Natural killer cell (primary cell): ENCODE measurements around the gene TMEM131. TPM values are rescaled to one million over a fixed set of nuclear protein-coding genes. Genes with fewer than 3 reads are reported as not detected.

Source experiments
- ATAC-seq, 3 donors: fragments of 150-1000 bp in 2 of 3; fragments of 200-7000 bp in 1 of 3; cut with Tn5 transposase; 1 replicate in 1 of 3; 2 replicates in 2 of 3; pipeline ENCODE4 v1.10.0; 2021; ENCODE audit warnings: mild to moderate bottlenecking in 2 of 3, moderate library complexity in 2 of 3
- DNase-seq, 2 donors: peaks; one replicate each; pipeline versions ENCODE4 v3.0.0 to v3.0.0-alpha.2; 2013 to 2021; ENCODE audit warnings: mixed read lengths in 1 of 2
- H3K27ac ChIP-seq: one replicate; pipeline ENCODE4 v1.5.1; 2013; ENCODE audit warnings: mild to moderate bottlenecking, low read length
- H3K27me3 ChIP-seq: one replicate; pipeline ENCODE4 v1.6.1; 2013; ENCODE audit warnings: low read length; ENCODE audit not compliant: control insufficient read depth, insufficient read depth
- H3K36me3 ChIP-seq: one replicate; pipeline ENCODE4 v1.6.1; 2013; ENCODE audit warnings: low read length; ENCODE audit not compliant: control insufficient read depth, insufficient read depth
- H3K4me1 ChIP-seq: one replicate; pipeline ENCODE4 v1.6.1; 2013; ENCODE audit warnings: low read length; ENCODE audit not compliant: control insufficient read depth, insufficient read depth
- H3K4me3 ChIP-seq: one replicate; pipeline ENCODE4 v1.5.1; 2013; ENCODE audit warnings: low read length
- H3K9me3 ChIP-seq: one replicate; pipeline ENCODE4 v1.6.1; 2013; ENCODE audit warnings: low read length; ENCODE audit not compliant: control insufficient read depth, insufficient read depth
- H3K27ac Mint-ChIP-seq, 2 donors: one replicate each; pipeline ENCODE4 v1.8.0; 2022; ENCODE audit warnings: mild to moderate bottlenecking in 2 of 2, mixed read lengths in 2 of 2, moderate library complexity in 1 of 2
- H3K27me3 Mint-ChIP-seq, 2 donors: one replicate each; pipeline ENCODE4 v1.8.0; 2022; ENCODE audit warnings: low read depth in 2 of 2, mixed read lengths in 2 of 2
- H3K36me3 Mint-ChIP-seq: one replicate; pipeline ENCODE4 v1.8.0; 2022; ENCODE audit warnings: mixed read lengths
- H3K4me1 Mint-ChIP-seq, 2 donors: one replicate each; pipeline ENCODE4 v1.8.0; 2022; ENCODE audit warnings: mixed read lengths in 2 of 2
- H3K4me3 Mint-ChIP-seq: one replicate; pipeline ENCODE4 v1.8.0; 2022; ENCODE audit warnings: mild to moderate bottlenecking, moderate library complexity, mixed read lengths
- H3K9me3 Mint-ChIP-seq, 2 donors: one replicate each; pipeline ENCODE4 v1.8.0; 2022; ENCODE audit warnings: mixed read lengths in 2 of 2
- WGBS: methylation state at CpG from one replicate; pipeline ENCODE4 v1.1.7; 2013; ENCODE audit warnings: missing lambda C conversion rate; ENCODE audit not compliant: insufficient coverage; 5-methylcytosine and 5-hydroxymethylcytosine counted together
- intact Hi-C: fragments of 100-400 bp; cut with micrococcal nuclease; formaldehyde crosslinking; loops from one replicate; pipeline ENCODE4 v1.14.2; 2022
- total RNA-seq, 4 donors: library from RNA; stranded (reverse); fragments of 120-200 nt in 1 of 4; gene quantifications; one replicate each; pipeline versions ENCODE4 v1.2.3 to v1.2.4, GENCODE V29; 2013 to 2022
- TF ChIP-seq, protein P1 (sequence below): fragments of 200-600 bp; IDR thresholded peaks from one replicate; pipeline ENCODE4 v1.8.0; 2022; ENCODE audit warnings: antibody characterized with exemption

The TMEM131 gene
- total RNA-seq, 3 donors from 2014 or later (not counting 1 experiment from before 2014, with no cell fraction given): 44.8 to 72.1 (median 67.1) TPM

DNA sequence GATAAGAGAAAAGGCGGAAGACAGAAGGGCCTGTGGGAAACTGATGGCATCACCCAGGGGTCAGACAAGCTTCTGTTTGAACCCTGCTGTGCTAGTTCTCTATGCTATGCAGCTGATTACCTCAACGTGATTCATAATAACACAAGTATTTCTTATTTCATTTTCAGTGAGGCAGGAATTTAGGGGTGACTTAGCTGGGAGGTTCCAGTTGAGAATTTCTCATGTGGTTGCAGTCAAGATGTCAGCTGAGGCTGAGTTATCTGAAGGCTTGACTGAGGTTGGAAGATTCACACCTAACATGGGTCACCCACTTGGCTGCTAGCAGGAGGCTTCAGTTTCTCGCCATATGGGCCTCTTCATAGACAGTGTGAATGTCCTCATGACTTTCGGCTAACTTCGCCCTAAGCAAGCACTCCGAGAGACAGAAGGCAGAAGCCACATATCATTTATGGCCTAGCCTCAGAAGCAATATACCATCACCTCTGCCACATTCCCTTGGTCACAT lies 34.0 kb upstream of the TMEM131 start:
- peaks cover 36 to 46% of the 10 kb centered on the region in 2 donors for H3K4me1 Mint-ChIP-seq
- Histone ChIP-seq H3K4me1 (peaks cover 31% of the 10 kb centered on the region), H3K36me3 (no peaks in the 10 kb centered on the region), H3K4me3 (no peak overlapping the region), H3K9me3 (no peaks in the 10 kb centered on the region), H3K27ac (no peak overlapping the region), H3K27me3 (no peaks in the 10 kb centered on the region)
- TF ChIP-seq, protein P1, sequence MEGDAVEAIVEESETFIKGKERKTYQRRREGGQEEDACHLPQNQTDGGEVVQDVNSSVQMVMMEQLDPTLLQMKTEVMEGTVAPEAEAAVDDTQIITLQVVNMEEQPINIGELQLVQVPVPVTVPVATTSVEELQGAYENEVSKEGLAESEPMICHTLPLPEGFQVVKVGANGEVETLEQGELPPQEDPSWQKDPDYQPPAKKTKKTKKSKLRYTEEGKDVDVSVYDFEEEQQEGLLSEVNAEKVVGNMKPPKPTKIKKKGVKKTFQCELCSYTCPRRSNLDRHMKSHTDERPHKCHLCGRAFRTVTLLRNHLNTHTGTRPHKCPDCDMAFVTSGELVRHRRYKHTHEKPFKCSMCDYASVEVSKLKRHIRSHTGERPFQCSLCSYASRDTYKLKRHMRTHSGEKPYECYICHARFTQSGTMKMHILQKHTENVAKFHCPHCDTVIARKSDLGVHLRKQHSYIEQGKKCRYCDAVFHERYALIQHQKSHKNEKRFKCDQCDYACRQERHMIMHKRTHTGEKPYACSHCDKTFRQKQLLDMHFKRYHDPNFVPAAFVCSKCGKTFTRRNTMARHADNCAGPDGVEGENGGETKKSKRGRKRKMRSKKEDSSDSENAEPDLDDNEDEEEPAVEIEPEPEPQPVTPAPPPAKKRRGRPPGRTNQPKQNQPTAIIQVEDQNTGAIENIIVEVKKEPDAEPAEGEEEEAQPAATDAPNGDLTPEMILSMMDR: no peak
- WGBS: 71% methylated on average over 5 of the region's 6 CpGs
- DNase-seq: no peak
- H3K27me3 Mint-ChIP-seq: peaks cover 0 to 8% of the 10 kb centered on the region in 2 donors
- peak overlapping the region in 1 of 2 donors; percentile 60 for H3K27ac Mint-ChIP-seq
- intact Hi-C loops: no loop called here
- ATAC-seq: peak; percentile 31 to 79 (median 39)
- H3K4me3 Mint-ChIP-seq: no peak overlapping the region
- H3K36me3 Mint-ChIP-seq: no peaks in the 10 kb centered on the region
- H3K9me3 Mint-ChIP-seq: no peaks in the 10 kb centered on the region

GRCh38 chr2:98028931-98029717 lies 33.4 kb upstream of the TMEM131 start:
- peak overlapping the region in 1 of 2 donors; percentile 60 for H3K27ac Mint-ChIP-seq
- peaks cover 31% of the 10 kb centered on the region for H3K4me1 ChIP-seq
- peaks cover 0 to 6% of the 10 kb centered on the region in 2 donors for H3K27me3 Mint-ChIP-seq
- intact Hi-C loops: no loop called here
- TF ChIP-seq, protein P1: no peak
- H3K4me3 ChIP-seq: no peak overlapping the region
- no peak for DNase-seq
- H3K4me3 Mint-ChIP-seq: peak overlapping the region; percentile 25
- no peaks in the 10 kb centered on the region for H3K27me3 ChIP-seq
- no peak for ATAC-seq
- no peak overlapping the region for H3K27ac ChIP-seq
- H3K9me3 ChIP-seq: no peaks in the 10 kb centered on the region
- H3K4me1 Mint-ChIP-seq: peaks cover 36 to 46% of the 10 kb centered on the region in 2 donors
- no peaks in the 10 kb centered on the region for H3K36me3 ChIP-seq
- 96% methylated on average over 12 of the region's 12 CpGs for WGBS
- no peaks in the 10 kb centered on the region for H3K9me3 Mint-ChIP-seq
- no peaks in the 10 kb centered on the region for H3K36me3 Mint-ChIP-seq

GRCh38 chr2:98028101-98028561 lies 32.4 kb upstream of the TMEM131 start:
- Mint-ChIP-seq H3K4me3 (peak overlapping the region; percentile 25), H3K4me1 (peaks cover 36 to 46% of the 10 kb centered on the region in 2 donors), H3K27ac (peak overlapping the region in 1 of 2 donors; percentile 5), H3K27me3 (peaks cover 0 to 3% of the 10 kb centered on the region in 2 donors), H3K9me3 (no peaks in the 10 kb centered on the region), H3K36me3 (no peaks in the 10 kb centered on the region)
- Histone ChIP-seq H3K4me1 (peaks cover 31% of the 10 kb centered on the region), H3K27ac (peak overlapping the region; percentile 34), H3K9me3 (no peaks in the 10 kb centered on the region), H3K27me3 (no peaks in the 10 kb centered on the region), H3K4me3 (no peak overlapping the region), H3K36me3 (no peaks in the 10 kb centered on the region)
- TF ChIP-seq, protein P1: no peak
- 96% methylated on average over 4 of the region's 4 CpGs for WGBS
- no peak for DNase-seq
- intact Hi-C loops: no loop called here
- ATAC-seq: no peak
